Measurements from ENCODE around the gene SIN3A.

Gene SIN3A

GRCh38 chr15:75367006-75367405, 84.5 kb downstream of the SIN3A start:
- Histone ChIP-seq H3K4me3 (ENCODE audit: low read length, poor library complexity, severe bottlenecking) (peak overlapping the region; percentile 85), H3K4me2 (ENCODE audit: low read depth, low read length, poor library complexity, severe bottlenecking) (peak overlapping the region; percentile 93), H3K9me2 (replicated peaks; ENCODE audit: low read depth, low read length) (no peaks in the 10 kb centered on the region), H4K20me1 (ENCODE audit: insufficient read depth, low read length, poor library complexity, severe bottlenecking) (no peaks in the 10 kb centered on the region), H2AFZ (ENCODE audit: low read length) (no peak overlapping the region), H3K9me3 (ENCODE audit: insufficient read depth, low read depth, low read length) (no peaks in the 10 kb centered on the region), H3F3A (ENCODE audit: low read depth) (no peaks in the 10 kb centered on the region), H3K36me3 (ENCODE audit: insufficient read depth, low read length) (peaks cover 33% of the 10 kb centered on the region), H3K9ac (ENCODE audit: low read depth, low read length, poor library complexity, severe bottlenecking) (peak overlapping the region; percentile 88), H3K79me2 (ENCODE audit: insufficient read depth, low read length) (peaks cover 24% of the 10 kb centered on the region), H3K4me1 (ENCODE audit: insufficient read depth, low read length, poor library complexity, severe bottlenecking) (peaks cover 17% of the 10 kb centered on the region), H3K27me3 (ENCODE audit: insufficient read depth, low read length, poor library complexity, severe bottlenecking) (no peaks in the 10 kb centered on the region)
- TF ChIP-seq EZH2phosphoT487 (IDR thresholded peaks at IDR 0.05; ENCODE audit: borderline replicate concordance) (no peak), CTCF (conservative IDR thresholded peaks at IDR 0.05; ENCODE audit: low read length) (no peak)

- H3K9me2 ChIP-seq (replicated peaks; ENCODE audit: low read depth, low read length), result no peaks in the 10 kb centered on the region
- TF ChIP-seq CTCF (conservative IDR thresholded peaks at IDR 0.05; ENCODE audit: low read length) (no peak), EZH2phosphoT487 (IDR thresholded peaks at IDR 0.05; ENCODE audit: borderline replicate concordance) (no peak)
- H3K27me3 ChIP-seq (ENCODE audit: insufficient read depth, low read length, poor library complexity, severe bottlenecking), result no peaks in the 10 kb centered on the region
- peaks cover 24% of the 10 kb centered on the region for H3K79me2 ChIP-seq (ENCODE audit: insufficient read depth, low read length)
- no peaks in the 10 kb centered on the region for H3K9me3 ChIP-seq (ENCODE audit: insufficient read depth, low read depth, low read length)
- peaks cover 17% of the 10 kb centered on the region for H3K4me1 ChIP-seq (ENCODE audit: insufficient read depth, low read length, poor library complexity, severe bottlenecking)
- no peak overlapping the region for H3K4me3 ChIP-seq (ENCODE audit: low read length, poor library complexity, severe bottlenecking)
- peaks cover 24% of the 10 kb centered on the region for H3K36me3 ChIP-seq (ENCODE audit: insufficient read depth, low read length)
- peak overlapping the region; percentile 93 for H3K4me2 ChIP-seq (ENCODE audit: low read depth, low read length, poor library complexity, severe bottlenecking)
- H3F3A ChIP-seq (ENCODE audit: low read depth), result no peaks in the 10 kb centered on the region
- H3K9ac ChIP-seq (ENCODE audit: low read depth, low read length, poor library complexity, severe bottlenecking), result no peak overlapping the region
- H2AFZ ChIP-seq (ENCODE audit: low read length), result no peak overlapping the region
- H4K20me1 ChIP-seq (ENCODE audit: insufficient read depth, low read length, poor library complexity, severe bottlenecking), result no peaks in the 10 kb centered on the region
Observed at GRCh38 chr15:75366163-75366562, 85.3 kb downstream of the SIN3A start.

- TF ChIP-seq CTCF (conservative IDR thresholded peaks at IDR 0.05; ENCODE audit: low read length) (no peak), EZH2phosphoT487 (IDR thresholded peaks at IDR 0.05; ENCODE audit: borderline replicate concordance) (no peak)
- Histone ChIP-seq H3K9me2 (replicated peaks; ENCODE audit: low read depth, low read length) (no peaks in the 10 kb centered on the region), H3K79me2 (ENCODE audit: insufficient read depth, low read length) (peaks cover 24% of the 10 kb centered on the region), H3F3A (ENCODE audit: low read depth) (no peaks in the 10 kb centered on the region), H4K20me1 (ENCODE audit: insufficient read depth, low read length, poor library complexity, severe bottlenecking) (no peaks in the 10 kb centered on the region), H3K27me3 (ENCODE audit: insufficient read depth, low read length, poor library complexity, severe bottlenecking) (no peaks in the 10 kb centered on the region), H2AFZ (ENCODE audit: low read length) (no peak overlapping the region), H3K9ac (ENCODE audit: low read depth, low read length, poor library complexity, severe bottlenecking) (no peak overlapping the region), H3K36me3 (ENCODE audit: insufficient read depth, low read length) (peaks cover 12% of the 10 kb centered on the region; the same call in 1 of the 2 replicates), H3K9me3 (ENCODE audit: insufficient read depth, low read depth, low read length) (no peaks in the 10 kb centered on the region), H3K4me1 (ENCODE audit: insufficient read depth, low read length, poor library complexity, severe bottlenecking) (peaks cover 17% of the 10 kb centered on the region), H3K4me3 (ENCODE audit: low read length, poor library complexity, severe bottlenecking) (no peak overlapping the region), H3K4me2 (ENCODE audit: low read depth, low read length, poor library complexity, severe bottlenecking) (no peak overlapping the region)
Observed at GRCh38 chr15:75364881-75365280, 86.6 kb downstream of the SIN3A start.

All from Loucy (cell line).